HUES48 (cell line): ENCODE results near the gene TOMT.

Experiments used
- H3K27ac ChIP-seq: one replicate; pipeline ENCODE4 v1.7.0; 2013; ENCODE audit warnings: low read depth, low read length, inconsistent platforms
- H3K27me3 ChIP-seq: 2 replicates; pipeline ENCODE4 v1.6.1; 2013; ENCODE audit warnings: mild to moderate bottlenecking, low read length; ENCODE audit not compliant: control insufficient read depth, insufficient read depth
- H3K36me3 ChIP-seq: 2 replicates; pipeline ENCODE4 v1.6.1; 2013; ENCODE audit warnings: low read length; ENCODE audit not compliant: control insufficient read depth, insufficient read depth
- H3K4me1 ChIP-seq: 2 replicates; pipeline ENCODE4 v1.6.1; 2013; ENCODE audit warnings: mild to moderate bottlenecking, low read length; ENCODE audit not compliant: control insufficient read depth, insufficient read depth
- H3K4me3 ChIP-seq: 2 replicates; pipeline ENCODE4 v1.5.1; 2013; ENCODE audit warnings: mild to moderate bottlenecking, low read depth, low read length
- H3K9ac ChIP-seq: 2 replicates; pipeline ENCODE4 v1.6.1; 2013; ENCODE audit warnings: mild to moderate bottlenecking, low read depth, low read length, moderate library complexity
- H3K9me3 ChIP-seq: 2 replicates; pipeline ENCODE4 v1.6.1; 2013; ENCODE audit warnings: low read length; ENCODE audit not compliant: control insufficient read depth, insufficient read depth

TOMT gene, protein sequence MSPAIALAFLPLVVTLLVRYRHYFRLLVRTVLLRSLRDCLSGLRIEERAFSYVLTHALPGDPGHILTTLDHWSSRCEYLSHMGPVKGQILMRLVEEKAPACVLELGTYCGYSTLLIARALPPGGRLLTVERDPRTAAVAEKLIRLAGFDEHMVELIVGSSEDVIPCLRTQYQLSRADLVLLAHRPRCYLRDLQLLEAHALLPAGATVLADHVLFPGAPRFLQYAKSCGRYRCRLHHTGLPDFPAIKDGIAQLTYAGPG

DNA sequence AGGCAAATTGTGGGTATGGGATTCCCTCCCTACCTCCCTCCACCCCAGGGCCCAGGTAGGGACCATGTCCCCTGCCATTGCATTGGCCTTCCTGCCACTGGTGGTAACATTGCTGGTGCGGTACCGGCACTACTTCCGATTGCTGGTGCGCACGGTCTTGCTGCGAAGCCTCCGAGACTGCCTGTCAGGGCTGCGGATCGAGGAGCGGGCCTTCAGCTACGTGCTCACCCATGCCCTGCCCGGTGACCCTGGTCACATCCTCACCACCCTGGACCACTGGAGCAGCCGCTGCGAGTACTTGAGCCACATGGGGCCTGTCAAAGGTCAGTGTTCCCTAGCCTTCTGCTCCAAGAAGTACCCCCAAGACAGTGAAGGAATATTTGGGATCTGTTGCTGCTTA, at the start of gene TOMT:
TSS of gene TOMT (plus strand) at position 37 of the 400 bp plus-strand sequence. CDS start at position 65, 28 bp downstream.
- Histone ChIP-seq H3K27ac (no peak within 1 kb of the TSS), H3K27me3 (no peaks in the 10 kb centered on the region), H3K9ac (no peak within 1 kb of the TSS), H3K9me3 (no peaks in the 10 kb centered on the region), H3K4me3 (no peak within 1 kb of the TSS), H3K4me1 (peaks cover 12% of the 10 kb centered on the region), H3K36me3 (peaks cover 18% of the 10 kb centered on the region; the same call in 1 of the 2 replicates)

DNA sequence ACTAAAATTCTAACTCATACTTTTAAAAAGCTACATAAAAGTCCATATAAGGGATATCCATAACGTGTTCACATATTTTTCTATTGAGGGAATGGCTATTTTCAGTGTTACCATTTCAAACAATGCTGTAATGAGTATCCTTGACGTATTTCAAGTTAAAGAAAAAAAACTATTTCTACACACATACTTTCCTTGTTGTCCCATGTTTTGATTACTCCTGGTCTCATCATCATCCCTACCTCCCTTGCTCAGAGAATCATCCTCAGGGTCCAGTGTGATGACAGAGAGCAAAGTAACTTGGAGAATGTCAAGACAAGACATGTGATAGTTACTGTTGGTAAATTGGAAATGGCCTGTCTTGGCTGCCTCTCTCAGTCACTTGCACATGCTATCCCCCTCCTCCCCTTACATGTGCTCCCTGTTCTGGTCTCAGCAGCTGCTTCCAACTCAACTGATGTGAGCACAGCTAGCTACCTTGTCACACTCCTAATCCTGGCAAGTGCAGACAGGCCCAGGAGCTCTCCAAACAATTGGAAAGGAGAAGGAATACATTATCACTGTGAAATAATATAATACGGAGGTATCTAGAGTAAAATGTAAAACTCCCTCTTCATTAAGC, 47.2 kb upstream of the TOMT start:
- H3K36me3 ChIP-seq: peaks cover 19% of the 10 kb centered on the region

DNA sequence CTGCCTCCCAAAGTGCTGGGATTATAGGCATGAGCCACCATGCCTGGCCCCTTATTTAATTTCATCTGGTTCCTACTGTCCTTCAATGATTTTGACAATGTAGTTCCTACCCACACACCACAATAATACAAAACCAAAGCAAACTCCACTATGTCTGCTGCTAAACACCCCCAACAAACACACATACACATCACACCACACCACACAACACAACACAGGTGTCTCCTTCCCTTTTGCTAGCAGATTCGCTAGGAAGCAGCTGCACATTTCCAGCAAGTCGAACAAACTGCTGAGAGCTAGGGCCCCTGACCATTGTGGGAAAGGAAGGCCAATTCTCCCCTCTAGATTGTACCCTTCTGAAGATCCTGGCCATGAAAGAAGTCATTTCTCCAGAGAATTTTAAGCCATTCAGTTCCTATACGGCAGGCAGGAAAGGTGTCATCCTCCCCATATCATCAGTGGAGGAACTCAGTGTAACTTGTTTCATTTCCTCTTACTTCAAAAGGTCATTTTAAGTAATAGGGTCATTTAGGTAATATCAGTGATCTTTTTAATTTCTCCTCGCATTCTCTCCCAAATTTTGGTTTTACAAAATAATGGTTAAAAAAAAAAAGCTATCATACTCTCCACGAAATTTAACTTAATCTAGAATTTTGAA, 43.9 kb upstream of the TOMT start:
- H3K36me3 ChIP-seq: peaks cover 22% of the 10 kb centered on the region
- H3K9me3 ChIP-seq: no peaks in the 10 kb centered on the region
- H3K4me3 ChIP-seq: no peak overlapping the region
- no peaks in the 10 kb centered on the region for H3K4me1 ChIP-seq
- no peak overlapping the region for H3K27ac ChIP-seq
- H3K9ac ChIP-seq: no peak overlapping the region
- no peaks in the 10 kb centered on the region for H3K27me3 ChIP-seq

More for the DNA sequence above, 47.2 kb upstream of the TOMT start:
- H3K4me3 ChIP-seq: no peak overlapping the region
- H3K9ac ChIP-seq: no peak overlapping the region
- peaks cover 3% of the 10 kb centered on the region; the same call in 1 of the 2 replicates for H3K4me1 ChIP-seq
- no peaks in the 10 kb centered on the region for H3K9me3 ChIP-seq
- H3K27ac ChIP-seq: no peak overlapping the region
- no peaks in the 10 kb centered on the region for H3K27me3 ChIP-seq

DNA sequence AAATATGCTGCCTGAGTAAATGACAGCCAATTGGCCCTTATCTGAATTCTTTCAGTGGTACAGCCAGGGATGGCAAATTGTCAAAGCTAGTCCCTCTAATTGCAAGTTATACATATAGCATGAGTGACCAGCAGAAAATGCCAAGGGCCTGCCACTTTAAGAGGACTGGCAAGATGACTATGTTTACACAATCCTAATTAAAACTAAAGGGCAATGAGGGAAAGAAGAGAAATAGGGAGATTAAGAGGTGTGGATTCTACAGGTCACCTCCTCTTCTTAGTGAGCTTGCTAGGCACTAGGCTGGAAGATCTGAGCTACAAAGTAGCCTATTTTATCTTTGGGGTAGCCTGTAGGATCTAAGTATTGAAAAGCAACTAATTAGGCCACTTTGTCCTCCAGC, 38.9 kb upstream of the TOMT start:
- Histone ChIP-seq H3K9ac (no peak overlapping the region), H3K4me3 (no peak overlapping the region), H3K36me3 (peaks cover 26% of the 10 kb centered on the region), H3K9me3 (no peaks in the 10 kb centered on the region), H3K4me1 (peaks cover 3% of the 10 kb centered on the region; the same call in 1 of the 2 replicates), H3K27me3 (no peaks in the 10 kb centered on the region), H3K27ac (no peak overlapping the region)

DNA sequence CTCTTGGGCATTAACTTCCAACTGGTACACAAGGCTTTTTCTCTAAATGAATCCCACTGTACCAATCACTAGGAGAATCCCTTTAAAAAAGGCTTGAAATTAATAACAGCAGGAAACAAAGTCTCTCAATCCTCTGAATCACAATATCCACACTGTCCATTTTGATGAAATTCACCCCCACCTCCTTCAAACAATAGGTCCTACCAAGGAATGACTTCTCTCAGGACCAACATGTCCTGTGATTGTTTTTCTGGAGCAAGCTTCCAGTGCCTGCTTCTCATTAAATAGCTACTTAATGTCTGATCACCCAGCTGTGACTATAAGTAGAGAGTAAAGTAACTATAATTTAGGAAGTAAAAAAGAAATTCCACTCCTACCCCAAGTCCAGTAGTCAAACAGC, 38.5 kb upstream of the TOMT start:
- Histone ChIP-seq H3K36me3 (peaks cover 26% of the 10 kb centered on the region), H3K9me3 (no peaks in the 10 kb centered on the region), H3K9ac (no peak overlapping the region), H3K27ac (no peak overlapping the region), H3K4me1 (peaks cover 3% of the 10 kb centered on the region), H3K4me3 (no peak overlapping the region), H3K27me3 (no peaks in the 10 kb centered on the region)

DNA sequence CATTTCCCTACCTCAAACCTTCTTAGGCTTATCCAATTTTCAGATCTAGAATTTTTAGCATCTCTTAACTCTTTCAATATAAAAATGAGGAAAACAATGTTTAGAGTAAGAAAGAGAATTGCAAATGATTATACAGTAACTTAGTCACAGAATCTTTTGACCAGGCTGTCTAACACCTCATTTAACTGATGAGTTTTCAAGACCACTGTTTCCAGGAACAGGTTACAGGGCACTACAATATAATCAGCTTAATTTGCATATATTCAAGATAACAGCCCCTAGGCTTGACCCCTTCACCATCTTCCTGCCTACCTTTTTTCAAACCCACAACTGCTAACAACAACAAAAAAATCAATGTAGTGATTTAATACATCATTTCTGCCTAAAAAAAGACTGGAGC, 38.0 kb upstream of the TOMT start:
- peaks cover 26% of the 10 kb centered on the region for H3K36me3 ChIP-seq
- H3K27ac ChIP-seq: no peak overlapping the region
- H3K4me1 ChIP-seq: peaks cover 5% of the 10 kb centered on the region
- H3K9me3 ChIP-seq: no peaks in the 10 kb centered on the region
- no peak overlapping the region for H3K9ac ChIP-seq
- no peak overlapping the region for H3K4me3 ChIP-seq
- no peaks in the 10 kb centered on the region for H3K27me3 ChIP-seq

DNA sequence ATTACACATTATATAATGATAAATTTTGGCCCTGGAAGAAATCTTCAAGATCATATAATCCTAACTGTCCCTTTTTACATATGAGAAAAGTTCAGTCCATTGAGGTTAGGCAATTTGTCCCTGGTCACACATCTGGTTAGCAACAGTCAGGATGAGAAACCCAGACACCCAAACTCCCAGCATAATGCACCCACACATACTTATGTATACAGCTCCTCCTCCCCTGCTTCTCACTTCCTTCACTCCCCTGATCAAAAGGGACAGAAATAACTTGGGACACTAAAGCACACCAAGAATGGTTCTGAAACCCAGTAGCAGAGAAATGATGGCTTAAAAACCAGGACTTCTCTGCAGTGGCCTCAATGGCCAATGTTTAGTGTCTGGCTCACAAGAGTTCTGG, 36.5 kb upstream of the TOMT start:
- H3K4me1 ChIP-seq: peaks cover 5% of the 10 kb centered on the region
- H3K27me3 ChIP-seq: no peaks in the 10 kb centered on the region
- no peak overlapping the region for H3K27ac ChIP-seq
- H3K36me3 ChIP-seq: peaks cover 26% of the 10 kb centered on the region
- H3K9me3 ChIP-seq: no peaks in the 10 kb centered on the region
- H3K9ac ChIP-seq: no peak overlapping the region
- no peak overlapping the region for H3K4me3 ChIP-seq

DNA sequence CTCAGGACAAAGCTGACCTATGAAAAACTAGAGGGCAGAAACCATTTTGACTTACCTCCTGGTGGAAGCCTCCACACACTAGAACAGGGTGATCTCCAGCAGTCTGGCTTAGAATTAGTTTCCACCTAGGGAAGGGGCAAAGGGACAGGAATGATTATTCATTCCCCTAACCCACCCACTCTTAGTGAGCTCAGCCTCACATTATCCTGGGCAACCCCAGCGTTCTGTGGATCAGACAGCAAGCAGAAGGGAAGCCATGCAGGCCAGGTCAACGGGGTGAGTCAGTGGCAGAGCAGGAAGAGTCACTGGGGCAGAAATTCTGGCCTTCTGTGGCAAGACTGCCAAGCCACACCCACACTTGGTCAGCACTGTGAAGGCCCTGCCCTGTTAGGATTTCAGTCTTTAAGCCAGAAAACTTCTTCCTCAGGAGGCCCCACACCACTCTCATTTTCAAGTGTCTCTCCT, 35.9 kb upstream of the TOMT start:
- H3K4me1 ChIP-seq: peaks cover 5% of the 10 kb centered on the region
- H3K4me3 ChIP-seq: no peak overlapping the region
- peak overlapping the region; percentile 42 for H3K27ac ChIP-seq
- H3K27me3 ChIP-seq: no peaks in the 10 kb centered on the region
- H3K36me3 ChIP-seq: peaks cover 25% of the 10 kb centered on the region
- no peak overlapping the region for H3K9ac ChIP-seq
- H3K9me3 ChIP-seq: no peaks in the 10 kb centered on the region

DNA sequence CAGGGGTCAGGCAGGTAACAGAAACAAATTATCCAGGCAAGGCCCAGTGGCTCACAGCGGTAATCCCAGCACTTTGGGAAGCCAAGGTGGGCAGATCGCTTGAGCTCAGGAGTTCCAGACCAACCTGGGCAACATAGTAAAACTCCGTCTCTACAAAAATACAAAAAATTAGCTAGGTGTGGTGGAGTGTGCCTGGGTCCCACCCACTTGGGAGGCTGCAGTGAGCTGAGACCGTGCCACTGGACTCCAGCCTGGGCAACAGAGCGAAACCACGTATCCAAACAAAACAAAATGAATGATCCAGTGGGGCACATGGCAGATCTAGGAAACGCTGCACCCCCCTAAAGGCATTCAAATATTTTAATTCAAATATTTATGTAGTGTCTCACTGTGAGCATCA, 35.2 kb upstream of the TOMT start:
- Histone ChIP-seq H3K9ac (no peak overlapping the region), H3K36me3 (peaks cover 21% of the 10 kb centered on the region), H3K27me3 (no peaks in the 10 kb centered on the region), H3K27ac (peak overlapping the region; percentile 42), H3K4me1 (peaks cover 5% of the 10 kb centered on the region), H3K9me3 (no peaks in the 10 kb centered on the region), H3K4me3 (no peak overlapping the region)

DNA sequence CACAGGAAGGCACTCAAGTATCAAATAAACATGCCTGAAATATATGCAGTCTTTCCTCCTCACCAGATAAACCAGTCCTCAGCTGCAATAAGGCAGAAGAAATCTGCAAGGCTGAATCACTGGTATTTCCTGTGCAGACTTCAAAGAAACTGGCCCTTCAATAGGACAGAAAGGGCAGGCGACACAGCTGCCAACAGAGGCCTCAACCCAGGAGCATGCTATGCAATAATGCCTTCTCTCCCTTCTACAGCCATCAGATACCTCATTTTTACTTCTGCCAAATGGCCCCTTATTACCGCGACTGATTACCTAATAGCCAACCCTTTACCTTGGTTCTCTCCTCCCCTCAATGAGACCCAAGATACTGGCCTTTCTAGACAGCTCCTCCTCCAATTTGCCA, 33.4 kb upstream of the TOMT start:
- H3K9me3 ChIP-seq: no peaks in the 10 kb centered on the region
- H3K27ac ChIP-seq: no peak overlapping the region
- no peaks in the 10 kb centered on the region for H3K27me3 ChIP-seq
- H3K4me3 ChIP-seq: no peak overlapping the region
- H3K9ac ChIP-seq: no peak overlapping the region
- H3K4me1 ChIP-seq: peaks cover 5% of the 10 kb centered on the region
- H3K36me3 ChIP-seq: peaks cover 24% of the 10 kb centered on the region

DNA sequence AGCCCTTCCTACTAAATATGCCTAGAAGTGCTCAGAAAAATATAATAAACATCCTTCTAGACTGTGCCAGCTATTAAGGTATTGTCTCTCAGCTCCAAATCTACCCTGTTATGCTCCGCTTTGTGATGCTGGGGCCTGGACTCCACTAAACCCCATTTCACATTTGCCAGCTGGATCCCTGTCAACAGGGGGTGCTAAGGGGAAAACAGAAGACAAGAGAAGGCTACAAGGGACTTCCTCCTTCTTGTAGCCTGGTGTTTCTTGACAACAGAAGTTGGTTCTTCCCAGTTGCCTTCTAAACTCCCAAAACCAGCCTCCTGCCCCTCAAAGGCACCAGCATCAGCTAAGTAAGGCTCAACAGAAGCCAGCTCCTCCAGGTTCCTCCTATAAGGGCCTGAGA, 30.6 kb upstream of the TOMT start:
- H3K27ac ChIP-seq: no peak overlapping the region
- no peaks in the 10 kb centered on the region for H3K27me3 ChIP-seq
- no peaks in the 10 kb centered on the region for H3K9me3 ChIP-seq
- H3K4me3 ChIP-seq: no peak overlapping the region
- no peak overlapping the region for H3K9ac ChIP-seq
- H3K36me3 ChIP-seq: 0 out of 2 replicates have a peak, but pooled peaks cover 8% of the 10 kb centered on the region
- peaks cover 8% of the 10 kb centered on the region for H3K4me1 ChIP-seq
